HL-60 (cell line): ENCODE data around the gene KEL.

Source experiments
- DNase-seq, 2 experiments: peaks; one replicate each; pipeline ENCODE4 v3.0.0-alpha.2; 2010 to 2020; ENCODE audit warnings: low read depth in 1 of 2, low spot score in 1 of 2
- H3K27ac ChIP-seq: fragments of 250-450 bp; sonication (Bioruptor Pico); replicated peaks from 2 replicates; pipeline ENCODE4 v1.5.1; 2020; ENCODE audit warnings: mild to moderate bottlenecking, moderate library complexity
- H3K27me3 ChIP-seq: fragments of 250-450 bp; sonication (Bioruptor Pico); 2 replicates; pipeline ENCODE4 v1.5.1; 2021; ENCODE audit warnings: mild to moderate bottlenecking, moderate library complexity; ENCODE audit not compliant: insufficient read depth, poor library complexity, severe bottlenecking
- H3K4me3 ChIP-seq: replicated peaks from 2 replicates; pipeline ENCODE4 v1.5.1; 2011; ENCODE audit warnings: mild to moderate bottlenecking, control low read depth, low read length; ENCODE audit not compliant: insufficient read depth
- CTCF ChIP-seq: IDR thresholded peaks from one replicate; pipeline ENCODE4 v1.5.1; 2011; ENCODE audit warnings: low read length, control low read depth, inconsistent platforms; ENCODE audit not compliant: insufficient read depth
- GABPA ChIP-seq: IDR thresholded peaks from 2 replicates; pipeline ENCODE4 v1.6.1; 2012; ENCODE audit warnings: low read depth
- POLR2AphosphoS5 ChIP-seq: IDR thresholded peaks from 2 replicates; pipeline ENCODE4 v1.6.1; 2012; ENCODE audit warnings: low read depth
- SPI1 ChIP-seq: IDR thresholded peaks from 2 replicates; pipeline ENCODE4 v1.6.1; 2012; ENCODE audit warnings: low read depth, mild to moderate bottlenecking, borderline replicate concordance
- TF ChIP-seq, protein P1 (sequence below): IDR thresholded peaks from 2 replicates; pipeline ENCODE4 v1.6.1; 2012; ENCODE audit warnings: low read depth; ENCODE audit not compliant: insufficient replicate concordance

Gene KEL

GRCh38 chr7:142914121-142914520 lies 48.0 kb downstream of the KEL start:
- no peak for TF ChIP-seq GABPA
- no peak for TF ChIP-seq CTCF
- TF ChIP-seq, protein P1, sequence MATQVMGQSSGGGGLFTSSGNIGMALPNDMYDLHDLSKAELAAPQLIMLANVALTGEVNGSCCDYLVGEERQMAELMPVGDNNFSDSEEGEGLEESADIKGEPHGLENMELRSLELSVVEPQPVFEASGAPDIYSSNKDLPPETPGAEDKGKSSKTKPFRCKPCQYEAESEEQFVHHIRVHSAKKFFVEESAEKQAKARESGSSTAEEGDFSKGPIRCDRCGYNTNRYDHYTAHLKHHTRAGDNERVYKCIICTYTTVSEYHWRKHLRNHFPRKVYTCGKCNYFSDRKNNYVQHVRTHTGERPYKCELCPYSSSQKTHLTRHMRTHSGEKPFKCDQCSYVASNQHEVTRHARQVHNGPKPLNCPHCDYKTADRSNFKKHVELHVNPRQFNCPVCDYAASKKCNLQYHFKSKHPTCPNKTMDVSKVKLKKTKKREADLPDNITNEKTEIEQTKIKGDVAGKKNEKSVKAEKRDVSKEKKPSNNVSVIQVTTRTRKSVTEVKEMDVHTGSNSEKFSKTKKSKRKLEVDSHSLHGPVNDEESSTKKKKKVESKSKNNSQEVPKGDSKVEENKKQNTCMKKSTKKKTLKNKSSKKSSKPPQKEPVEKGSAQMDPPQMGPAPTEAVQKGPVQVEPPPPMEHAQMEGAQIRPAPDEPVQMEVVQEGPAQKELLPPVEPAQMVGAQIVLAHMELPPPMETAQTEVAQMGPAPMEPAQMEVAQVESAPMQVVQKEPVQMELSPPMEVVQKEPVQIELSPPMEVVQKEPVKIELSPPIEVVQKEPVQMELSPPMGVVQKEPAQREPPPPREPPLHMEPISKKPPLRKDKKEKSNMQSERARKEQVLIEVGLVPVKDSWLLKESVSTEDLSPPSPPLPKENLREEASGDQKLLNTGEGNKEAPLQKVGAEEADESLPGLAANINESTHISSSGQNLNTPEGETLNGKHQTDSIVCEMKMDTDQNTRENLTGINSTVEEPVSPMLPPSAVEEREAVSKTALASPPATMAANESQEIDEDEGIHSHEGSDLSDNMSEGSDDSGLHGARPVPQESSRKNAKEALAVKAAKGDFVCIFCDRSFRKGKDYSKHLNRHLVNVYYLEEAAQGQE = no peak
- TF ChIP-seq POLR2AphosphoS5 = no peak
- no peak for TF ChIP-seq SPI1
- no peak overlapping the region for H3K4me3 ChIP-seq
- H3K27me3 ChIP-seq = no peaks in the 10 kb centered on the region
- H3K27ac ChIP-seq = no peak overlapping the region
- no peak for DNase-seq

DNA sequence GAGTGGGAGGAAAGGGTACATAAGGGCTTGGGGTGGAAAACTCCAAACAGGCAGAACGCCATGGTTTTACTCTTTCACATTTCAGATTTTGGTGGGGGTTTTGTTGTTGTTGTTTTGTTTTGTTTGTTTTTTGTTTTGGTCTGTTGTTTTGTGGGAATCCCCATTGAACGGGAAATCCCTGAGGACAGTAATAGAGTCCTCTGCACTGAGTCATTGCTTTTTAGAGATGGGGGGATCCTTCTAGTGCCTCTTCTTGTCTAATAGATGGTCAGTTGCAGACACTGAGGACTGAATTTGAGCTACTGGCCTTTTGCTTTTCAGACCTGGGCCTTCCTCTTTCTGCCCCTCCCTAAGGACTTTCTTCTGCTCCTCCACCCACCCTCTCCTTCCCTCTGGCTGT lies 48.6 kb downstream of the KEL start:
- Histone ChIP-seq H3K4me3 (no peak overlapping the region), H3K27me3 (no peaks in the 10 kb centered on the region), H3K27ac (no peak overlapping the region)
- TF ChIP-seq POLR2AphosphoS5 (no peak), CTCF (no peak), SPI1 (no peak), GABPA (no peak)
- TF ChIP-seq, protein P1 = no peak
- DNase-seq = no peak

DNA sequence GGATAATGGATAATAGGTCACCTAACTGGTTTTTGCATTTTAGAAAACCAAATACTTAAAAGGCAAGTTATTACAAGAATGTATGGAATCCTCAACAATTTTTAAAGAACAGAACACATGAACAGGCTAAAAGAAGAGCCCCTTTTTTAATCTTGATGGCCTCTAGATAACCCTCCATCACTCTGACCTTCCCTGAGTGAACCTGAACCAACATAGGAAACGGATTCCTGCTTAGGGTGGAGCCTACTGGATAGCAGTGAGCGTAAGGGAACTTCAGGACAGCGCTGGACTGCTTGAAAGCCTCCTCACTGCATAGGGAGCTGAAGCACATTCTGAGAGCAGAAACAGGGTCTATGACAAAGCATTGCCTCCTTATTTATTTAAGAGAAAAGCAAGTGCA lies 49.1 kb downstream of the KEL start:
- Histone ChIP-seq H3K4me3 (no peak overlapping the region), H3K27ac (no peak overlapping the region), H3K27me3 (no peaks in the 10 kb centered on the region)
- TF ChIP-seq CTCF (no peak), POLR2AphosphoS5 (no peak), GABPA (no peak), SPI1 (no peak)
- TF ChIP-seq, protein P1 = no peak
- no peak for DNase-seq
